H1 (cell line): ENCODE measurements around the gene TPM1. TPM values are rescaled to one million over a fixed set of nuclear protein-coding genes. Genes with fewer than 3 reads are reported as not detected.

ENCODE experiments used
- CTCF ChIA-PET: fragments of 300-600 bp; sonication (Branson Sonifier 250); formaldehyde crosslinking; loops from one replicate; lab custom pipeline; 2021; ENCODE audit not compliant: partially characterized antibody; lab: Charles Lee
- POLR2A ChIA-PET: fragments of 300-600 bp; sonication (Branson Sonifier 250); formaldehyde crosslinking; loops from one replicate; lab custom pipeline; 2021; ENCODE audit warnings: inconsistent platforms; ENCODE audit not compliant: partially characterized antibody; lab: Charles Lee
- DNase-seq, 2 experiments: peaks; one replicate each; pipeline versions ENCODE4 v3.0.0 to v3.0.0-alpha.2; 2010 to 2022; ENCODE audit warnings: low spot score in 2 of 2, low read depth in 1 of 2, mixed read lengths in 1 of 2
- FAIRE-seq: peaks from 2 replicates; lab custom pipeline; 2011; peaks lifted over from hg19 to GRCh38; lab: Jason Lieb, UNC
- H2AFZ ChIP-seq: 2 replicates; pipeline ENCODE4 v1.8.1; 2012; ENCODE audit warnings: low read length, inconsistent platforms
- H2AK5ac ChIP-seq: 2 replicates; pipeline ENCODE4 v1.6.1; 2013; ENCODE audit warnings: low read depth, low read length
- H2BK120ac ChIP-seq: replicated peaks from 2 replicates; pipeline ENCODE3; 2013; ENCODE audit warnings: low read depth, low read length, inconsistent platforms
- H2BK12ac ChIP-seq: 2 replicates; pipeline ENCODE4 v1.6.1; 2013; ENCODE audit warnings: low read depth, low read length
- H2BK15ac ChIP-seq: 2 replicates; pipeline ENCODE4 v1.6.1; 2013; ENCODE audit warnings: low read length
- H2BK20ac ChIP-seq: 2 replicates; pipeline ENCODE4 v1.6.1; 2013; ENCODE audit warnings: low read length
- H2BK5ac ChIP-seq: 2 replicates; pipeline ENCODE4 v1.6.1; 2013; ENCODE audit warnings: low read depth, low read length
- H3K14ac ChIP-seq: 2 replicates; pipeline ENCODE4 v1.6.1; 2013; ENCODE audit warnings: inconsistent platforms; ENCODE audit not compliant: insufficient read length
- H3K18ac ChIP-seq: 2 replicates; pipeline ENCODE4 v1.6.1; 2013; ENCODE audit warnings: low read length; ENCODE audit errors: extremely low read depth
- H3K23ac ChIP-seq: 2 replicates; pipeline ENCODE4 v1.6.1; 2013; ENCODE audit warnings: inconsistent platforms; ENCODE audit not compliant: insufficient read length
- H3K23me2 ChIP-seq: 2 replicates; pipeline ENCODE4 v1.6.1; 2013; ENCODE audit warnings: low read depth, low read length
- H3K27ac ChIP-seq: 2 replicates; pipeline ENCODE4 v1.6.1; 2011; ENCODE audit warnings: low read depth, low read length, inconsistent platforms
- H3K27me3 ChIP-seq, 4 experiments: replicated peaks in 1 of 4; 1 replicate in 1 of 4; 2 replicates in 3 of 4; pipeline versions ENCODE4 v1.6.1 to v1.8.1; 2011 to 2013; ENCODE audit warnings: low read length in 3 of 4, mild to moderate bottlenecking in 3 of 4, inconsistent platforms in 2 of 4, mixed read lengths in 2 of 4, moderate library complexity in 1 of 4; ENCODE audit not compliant: control insufficient read depth in 3 of 4, insufficient read depth in 3 of 4; ENCODE audit errors: extremely low read depth in 1 of 4
- H3K36me3 ChIP-seq, 4 experiments: 2 replicates each; pipeline versions ENCODE4 v1.6.1 to v1.8.1; 2011 to 2013; ENCODE audit warnings: mild to moderate bottlenecking in 4 of 4, low read length in 3 of 4, moderate library complexity in 2 of 4, control low read depth in 1 of 4, inconsistent platforms in 1 of 4; ENCODE audit not compliant: insufficient read depth in 4 of 4, control insufficient read depth in 2 of 4
- H3K4ac ChIP-seq: replicated peaks from 2 replicates; pipeline ENCODE3; 2013; ENCODE audit warnings: low read length, low read depth, mixed read lengths, inconsistent platforms; ENCODE audit not compliant: insufficient read length
- H3K4me1 ChIP-seq, 4 experiments: replicated peaks in 1 of 4; 1 replicate in 1 of 4; 2 replicates in 3 of 4; pipeline versions ENCODE4 v1.6.1 to v1.8.1; 2011 to 2013; ENCODE audit warnings: low read length in 3 of 4, inconsistent platforms in 2 of 4, mixed read lengths in 1 of 4; ENCODE audit not compliant: insufficient read depth in 4 of 4, control insufficient read depth in 3 of 4
- H3K4me2 ChIP-seq, 2 experiments: 2 replicates each; pipeline versions ENCODE4 v1.6.1 to v1.8.1; 2011 to 2013; ENCODE audit warnings: low read depth in 2 of 2, low read length in 2 of 2, control low read depth in 1 of 2, inconsistent platforms in 1 of 2, mild to moderate bottlenecking in 1 of 2; ENCODE audit not compliant: insufficient read depth in 1 of 2
- H3K4me3 ChIP-seq, 4 experiments: fragments of 200-600, 300-600 bp in 1 of 4; sonication (generic), shearing (Covaris generic), sonication (Bioruptor Twin) in 1 of 4; 2 replicates each; pipeline versions ENCODE4 v1.5.1 to v1.8.1; 2011 to 2016; ENCODE audit warnings: low read length in 4 of 4, low read depth in 3 of 4, control low read depth in 2 of 4, inconsistent platforms in 2 of 4, mild to moderate bottlenecking in 2 of 4, mixed read lengths in 1 of 4, moderate library complexity in 1 of 4; ENCODE audit not compliant: insufficient read depth in 2 of 4; ENCODE audit errors: extremely low read depth in 1 of 4
- H3K56ac ChIP-seq: replicated peaks from 2 replicates; pipeline ENCODE3; 2013; ENCODE audit warnings: low read depth, mild to moderate bottlenecking, mixed read lengths, low read length, inconsistent platforms; ENCODE audit not compliant: insufficient read length
- H3K79me1 ChIP-seq: 2 replicates; pipeline ENCODE4 v1.6.1; 2013; ENCODE audit warnings: low read depth, low read length, control low read depth
- H3K79me2 ChIP-seq, 2 experiments: 2 replicates each; pipeline versions ENCODE4 v1.6.1 to v1.8.1; 2012 to 2013; ENCODE audit warnings: low read length in 2 of 2, mild to moderate bottlenecking in 2 of 2, inconsistent platforms in 1 of 2; ENCODE audit not compliant: insufficient read depth in 2 of 2, control insufficient read depth in 1 of 2
- H3K9ac ChIP-seq, 4 experiments: replicated peaks in 1 of 4; 1 replicate in 1 of 4; 2 replicates in 3 of 4; pipeline versions ENCODE4 v1.6.1 to v1.8.1; 2011 to 2013; ENCODE audit warnings: low read depth in 3 of 4, low read length in 3 of 4, control low read depth in 2 of 4, mild to moderate bottlenecking in 2 of 4, moderate library complexity in 2 of 4, inconsistent platforms in 1 of 4; ENCODE audit errors: extremely low read depth in 1 of 4
- H3K9me3 ChIP-seq, 2 experiments: 2 replicates each; pipeline versions ENCODE4 v1.6.1 to v1.8.1; 2012 to 2013; ENCODE audit warnings: mild to moderate bottlenecking in 2 of 2, moderate library complexity in 2 of 2, control low read depth in 1 of 2, inconsistent platforms in 1 of 2, low read depth in 1 of 2, low read length in 1 of 2, mixed read lengths in 1 of 2; ENCODE audit not compliant: insufficient read depth in 2 of 2
- H4K20me1 ChIP-seq, 2 experiments: replicated peaks in 1 of 2; 2 replicates each; pipeline versions ENCODE3 to v1.8.1; 2011 to 2013; ENCODE audit warnings: inconsistent platforms in 2 of 2, low read length in 2 of 2, mild to moderate bottlenecking in 1 of 2; ENCODE audit not compliant: insufficient read depth in 2 of 2, control insufficient read depth in 1 of 2
- H4K5ac ChIP-seq: 2 replicates; pipeline ENCODE4 v1.6.1; 2013; ENCODE audit warnings: low read length, low read depth, mixed read lengths, inconsistent platforms; ENCODE audit not compliant: insufficient read length
- H4K8ac ChIP-seq: 2 replicates; pipeline ENCODE4 v1.8.0; 2013; ENCODE audit warnings: mild to moderate bottlenecking, moderate library complexity, low read length, inconsistent platforms; ENCODE audit not compliant: insufficient read depth; ENCODE audit errors: extremely low read depth
- H4K91ac ChIP-seq: replicated peaks from 2 replicates; pipeline ENCODE3; 2013; ENCODE audit warnings: low read length, mixed read lengths, inconsistent platforms; ENCODE audit not compliant: insufficient read length
- BRCA1 ChIP-seq: IDR thresholded peaks from 2 replicates; pipeline ENCODE4 v1.6.1; 2012; ENCODE audit warnings: low read depth, low read length, improper control_type of control experiment
- CEBPB ChIP-seq: IDR thresholded peaks from 2 replicates; pipeline ENCODE4 v1.6.1; 2012; ENCODE audit warnings: low read depth, low read length
- E2F6 ChIP-seq: IDR thresholded peaks from 2 replicates; pipeline ENCODE4 v1.6.1; 2012; ENCODE audit warnings: inconsistent platforms
- GABPA ChIP-seq: IDR thresholded peaks from 2 replicates; pipeline ENCODE4 v1.6.1; 2011; ENCODE audit warnings: mild to moderate bottlenecking, low read length, moderate library complexity, borderline replicate concordance; ENCODE audit not compliant: insufficient read depth
- MAFK ChIP-seq: IDR thresholded peaks from 2 replicates; pipeline ENCODE4 v1.6.1; 2012; ENCODE audit warnings: low read depth, mild to moderate bottlenecking, improper control_type of control experiment, low read length
- MAX ChIP-seq: IDR thresholded peaks from 2 replicates; pipeline ENCODE4 v1.6.1; 2012; ENCODE audit warnings: inconsistent platforms
- NANOG ChIP-seq: IDR thresholded peaks from 2 replicates; pipeline ENCODE4 v1.6.1; 2011; ENCODE audit warnings: low read length, low read depth, mild to moderate bottlenecking, inconsistent platforms; ENCODE audit not compliant: insufficient read depth, poor library complexity, severe bottlenecking
- POLR2A ChIP-seq, 2 experiments: IDR thresholded peaks; 1 replicate in 1 of 2; 2 replicates in 1 of 2; pipeline ENCODE4 v1.6.1; 2011; ENCODE audit warnings: low read depth in 2 of 2, low read length in 2 of 2, mild to moderate bottlenecking in 2 of 2; ENCODE audit errors: control extremely low read depth in 1 of 2
- POLR2AphosphoS5 ChIP-seq: IDR thresholded peaks from 2 replicates; pipeline ENCODE4 v1.6.1; 2011; ENCODE audit warnings: low read depth, low read length
- RFX5 ChIP-seq: IDR thresholded peaks from 2 replicates; pipeline ENCODE4 v1.6.1; 2011; ENCODE audit warnings: low read depth, low read length, improper control_type of control experiment, borderline replicate concordance
- SIN3A ChIP-seq, 2 experiments: IDR thresholded peaks in 1 of 2; conservative IDR thresholded peaks in 1 of 2; 2 replicates each; pipeline ENCODE4 v1.6.1; 2011 to 2012; ENCODE audit warnings: low read length in 2 of 2, improper control_type of control experiment in 1 of 2, low read depth in 1 of 2, mild to moderate bottlenecking in 1 of 2
- SIX5 ChIP-seq: IDR thresholded peaks from 2 replicates; pipeline ENCODE4 v1.6.1; 2011; ENCODE audit warnings: mild to moderate bottlenecking, low read depth, low read length
- SP1 ChIP-seq: IDR thresholded peaks from 2 replicates; pipeline ENCODE4 v1.6.1; 2011; ENCODE audit warnings: low read depth, low read length
- YY1 ChIP-seq: IDR thresholded peaks from 2 replicates; pipeline ENCODE4 v1.6.1; 2011; ENCODE audit warnings: low read depth, mild to moderate bottlenecking, low read length
- WGBS, 2 experiments: shearing (Covaris generic) in 1 of 2; methylation state at CpG; one replicate each; pipeline versions ENCODE4 v1.1.6 to v1.1.7; 2013 to 2015; ENCODE audit warnings: low lambda C conversion rate in 2 of 2, mixed read lengths in 2 of 2, inconsistent platforms in 1 of 2, low coverage in 1 of 2, missing lambda C conversion rate in 1 of 2; ENCODE audit not compliant: insufficient replicate concordance in 2 of 2, insufficient coverage in 1 of 2, insufficient read length in 1 of 2; ENCODE audit errors: extremely low coverage in 1 of 2, missing lambda C conversion rate in 1 of 2; 5-methylcytosine and 5-hydroxymethylcytosine counted together
- polyA plus RNA-seq, 7 experiments: library from polyadenylated mRNA; depleted of rRNA in 3 of 7; stranded (reverse) in 5 of 7; unstranded in 2 of 7; fragments of >200 nt in 5 of 7; fragments of 200-250 nt in 2 of 7; gene quantifications; 1 replicate in 5 of 7; 2 replicates in 1 of 7; 4 replicates in 1 of 7; pipeline versions ENCODE4 v1.2.1 to v1.2.3, GENCODE V29; 2011 to 2013; ENCODE audit warnings: missing spikeins in 2 of 7, mixed read lengths in 2 of 7
- total RNA-seq: library from RNA; stranded (reverse); fragmentation: NEBNext Ultra II Directional; extraction: Animal tissue kit (Norgen Biotek cat#: 25700); gene quantifications from 2 replicates; pipeline ENCODE4 v1.2.1, GENCODE V29; 2021

Gene TPM1
- total and polyA plus RNA-seq, 2 of the 8 experiments (the other 6 are each of a cell fraction or from before 2014, with no cell fraction given) = 258 to 579 TPM

GRCh38 chr15:63109920-63110319, 67.4 kb downstream of the TPM1 start:
- H3K9me3 ChIP-seq = 0 out of 4 replicates have a peak, but pooled peaks cover 0 to 2% of the 10 kb centered on the region in 2 experiments
- 0 out of 7 replicates have a peak, but pooled peaks cover 0 to 3% (median 0%) of the 10 kb centered on the region in 4 experiments for H3K4me1 ChIP-seq
- POLR2A ChIA-PET = interaction anchor here (1.9 kb wide), 1 partner anchor 24 kb away, joined by 4 read pairs; no protein-coding TSS in a partner anchor
- 89% methylated on average over 2 of the region's 2 CpGs; no CpG with 5 or more reads in 1 of the 2 experiments for WGBS, 2 experiments
- no peak overlapping the region for H2AFZ ChIP-seq
- H3K27me3 ChIP-seq = no peaks in the 10 kb centered on the region
- H3K4me2 ChIP-seq = no peak overlapping the region
- no peaks in the 10 kb centered on the region for H4K20me1 ChIP-seq
- H3K18ac ChIP-seq = no peak overlapping the region
- H4K8ac ChIP-seq = no peak overlapping the region
- no peak overlapping the region for H2BK15ac ChIP-seq
- H2BK12ac ChIP-seq = no peak overlapping the region
- no peak overlapping the region for H4K5ac ChIP-seq
- H3K4me3 ChIP-seq = no peak overlapping the region
- H2BK5ac ChIP-seq = no peak overlapping the region
- no peak overlapping the region for H4K91ac ChIP-seq
- H3K79me2 ChIP-seq = no peaks in the 10 kb centered on the region
- H3K27ac ChIP-seq = no peak overlapping the region
- no peak overlapping the region for H3K4ac ChIP-seq
- no peak overlapping the region for H3K9ac ChIP-seq
- no peak overlapping the region for H2BK20ac ChIP-seq
- H3K36me3 ChIP-seq = no peaks in the 10 kb centered on the region
- FAIRE-seq (no peak), DNase-seq (peak in 1 of 2 experiments; percentile 14)
- H3K23me2 ChIP-seq = no peaks in the 10 kb centered on the region
- no peaks in the 10 kb centered on the region for H3K79me1 ChIP-seq
- no peak overlapping the region for H3K14ac ChIP-seq
- H3K56ac ChIP-seq = no peak overlapping the region
- CTCF ChIA-PET = interaction anchor here (0.6 to 2.5 kb wide), 5 partner anchors 15 to 425 kb away, joined by 3 to 9 read pairs (median 3); no protein-coding TSS in a partner anchor
- no peak overlapping the region for H3K23ac ChIP-seq
- H2AK5ac ChIP-seq = no peak overlapping the region
- no peak overlapping the region for H2BK120ac ChIP-seq
- TF ChIP-seq POLR2AphosphoS5 (no peak), SIX5 (no peak), POLR2A (IDR thresholded peaks at IDR 0.05; ENCODE audit: control extremely low read depth in 1 of 2, low read depth in 2 of 2, low read length in 2 of 2) (no peak), MAX (no peak), E2F6 (no peak), NANOG (no peak), BRCA1 (no peak), SIN3A (conservative IDR thresholded peaks at IDR 0.05 in 1 of 2, IDR thresholded peaks at IDR 0.05 in 1 of 2; ENCODE audit: low read depth in 1 of 2, low read length in 2 of 2) (no peak), SP1 (no peak), GABPA (no peak), YY1 (no peak), MAFK (no peak), CEBPB (no peak), RFX5 (no peak)
